GM12891 (cell line): ENCODE results near the gene BCL7A.

Source experiments
- PAX5 ChIP-seq: IDR thresholded peaks from 2 replicates; pipeline ENCODE4 v1.6.1; 2011; ENCODE audit warnings: low read length, moderate library complexity, mild to moderate bottlenecking; ENCODE audit not compliant: insufficient read depth, severe bottlenecking
- POLR2A ChIP-seq: IDR thresholded peaks from 2 replicates; pipeline ENCODE4 v1.6.1; 2011; ENCODE audit warnings: low read depth, low read length, control low read depth
- POLR2AphosphoS5 ChIP-seq: IDR thresholded peaks from 2 replicates; pipeline ENCODE4 v1.6.1; 2011; ENCODE audit warnings: low read depth, low read length, control low read depth
- SPI1 ChIP-seq: IDR thresholded peaks from 2 replicates; pipeline ENCODE4 v1.6.1; 2011; ENCODE audit warnings: low read depth, low read length, control low read depth
- TAF1 ChIP-seq: IDR thresholded peaks from 2 replicates; pipeline ENCODE4 v1.6.1; 2011; ENCODE audit warnings: low read depth, low read length, control low read depth

DNA sequence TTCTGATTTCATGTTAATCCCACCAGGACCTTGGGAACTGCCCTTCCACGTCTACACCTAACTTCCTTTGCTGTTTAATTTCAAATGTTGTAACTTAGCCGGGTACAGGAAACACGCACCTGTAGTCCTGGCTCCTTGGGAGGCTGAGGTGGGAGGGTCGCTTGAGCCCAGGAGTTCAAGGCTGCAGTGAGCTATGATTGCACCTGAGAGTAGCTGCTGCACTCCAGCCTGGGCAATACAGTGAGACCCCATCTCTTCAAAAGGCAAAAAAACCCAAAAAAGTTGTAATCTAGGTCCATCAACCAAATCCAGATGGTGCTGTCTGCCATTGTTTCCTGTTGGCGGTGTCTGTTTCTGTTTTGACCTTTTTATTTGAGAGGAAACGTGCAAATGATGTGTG lies 14.5 kb downstream of the BCL7A start:
- no peak for TF ChIP-seq POLR2AphosphoS5
- no peak for TF ChIP-seq POLR2A
- TF ChIP-seq TAF1, result no peak
- no peak for TF ChIP-seq SPI1
- no peak for TF ChIP-seq PAX5
